ENCODE data around the gene SLC39A2. TPM values are rescaled to one million over a fixed set of nuclear protein-coding genes. Genes with fewer than 3 reads are reported as not detected.

SLC39A2 gene
- total RNA-seq, 4 donors from 2014 or later = 8.6 to 23.2 (median 14.9) TPM

DNA sequence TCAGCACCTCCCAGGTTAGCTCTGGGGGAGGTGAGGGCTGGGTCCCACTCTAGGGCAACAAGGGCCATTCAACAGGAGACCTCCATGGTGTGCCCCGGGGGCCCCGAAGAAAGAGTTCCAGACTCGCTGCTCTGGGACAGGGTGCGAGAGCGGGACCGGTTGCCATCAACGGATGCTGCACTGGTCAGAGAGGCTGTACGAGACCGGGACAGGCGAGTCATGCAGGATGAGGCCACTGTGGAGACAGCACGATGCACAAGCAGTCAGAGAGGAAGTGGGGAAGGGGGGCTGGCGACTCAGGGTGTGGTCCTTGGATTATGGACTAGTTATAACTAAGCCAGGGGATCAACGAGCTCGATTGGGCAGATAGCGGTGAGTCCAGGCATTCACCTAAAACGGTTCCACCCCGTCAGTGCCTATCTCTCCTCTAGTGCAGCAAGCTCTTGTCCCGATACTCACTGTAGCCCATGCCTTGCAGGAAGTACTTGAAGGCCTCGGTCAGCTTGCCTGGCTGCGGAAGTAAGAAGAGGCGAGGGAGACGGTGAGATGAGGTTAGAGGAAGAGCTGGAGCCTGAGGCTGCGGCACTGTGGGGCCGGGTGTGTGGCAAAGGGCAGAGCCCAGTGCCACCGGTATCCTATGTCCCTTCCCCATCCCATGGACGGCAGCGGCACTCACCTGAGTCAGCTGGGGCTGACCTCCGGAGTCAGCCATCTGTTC, 18.6 kb downstream of the SLC39A2 start:
- H3K9me3 ChIP-seq = no peaks in the 10 kb centered on the region
- DNase-seq = no peak
- H3K4me3 ChIP-seq = no peak overlapping the region
- peaks cover 0 to 45% (median 2%) of the 10 kb centered on the region in 3 donors for H3K4me1 ChIP-seq
- no peaks in the 10 kb centered on the region for H3K27me3 ChIP-seq
- H3K36me3 ChIP-seq = peaks cover 16 to 60% (median 23%) of the 10 kb centered on the region in 3 donors
- TF ChIP-seq, protein P1, sequence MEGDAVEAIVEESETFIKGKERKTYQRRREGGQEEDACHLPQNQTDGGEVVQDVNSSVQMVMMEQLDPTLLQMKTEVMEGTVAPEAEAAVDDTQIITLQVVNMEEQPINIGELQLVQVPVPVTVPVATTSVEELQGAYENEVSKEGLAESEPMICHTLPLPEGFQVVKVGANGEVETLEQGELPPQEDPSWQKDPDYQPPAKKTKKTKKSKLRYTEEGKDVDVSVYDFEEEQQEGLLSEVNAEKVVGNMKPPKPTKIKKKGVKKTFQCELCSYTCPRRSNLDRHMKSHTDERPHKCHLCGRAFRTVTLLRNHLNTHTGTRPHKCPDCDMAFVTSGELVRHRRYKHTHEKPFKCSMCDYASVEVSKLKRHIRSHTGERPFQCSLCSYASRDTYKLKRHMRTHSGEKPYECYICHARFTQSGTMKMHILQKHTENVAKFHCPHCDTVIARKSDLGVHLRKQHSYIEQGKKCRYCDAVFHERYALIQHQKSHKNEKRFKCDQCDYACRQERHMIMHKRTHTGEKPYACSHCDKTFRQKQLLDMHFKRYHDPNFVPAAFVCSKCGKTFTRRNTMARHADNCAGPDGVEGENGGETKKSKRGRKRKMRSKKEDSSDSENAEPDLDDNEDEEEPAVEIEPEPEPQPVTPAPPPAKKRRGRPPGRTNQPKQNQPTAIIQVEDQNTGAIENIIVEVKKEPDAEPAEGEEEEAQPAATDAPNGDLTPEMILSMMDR (IDR thresholded peaks at IDR 0.05) = no peak
- no peak for TF ChIP-seq POLR2A (IDR thresholded peaks at IDR 0.05)
- 64 to 70% methylated on average over 18 to 24 of the region's 28 CpGs for WGBS, 2 donors
- no peak overlapping the region for H3K27ac ChIP-seq
- intact Hi-C loops (cut with DNase I) = loop anchor here (10.0 kb wide), 1 partner anchor 77 kb away; the partner anchor contains the start of gene ZNF219

DNA sequence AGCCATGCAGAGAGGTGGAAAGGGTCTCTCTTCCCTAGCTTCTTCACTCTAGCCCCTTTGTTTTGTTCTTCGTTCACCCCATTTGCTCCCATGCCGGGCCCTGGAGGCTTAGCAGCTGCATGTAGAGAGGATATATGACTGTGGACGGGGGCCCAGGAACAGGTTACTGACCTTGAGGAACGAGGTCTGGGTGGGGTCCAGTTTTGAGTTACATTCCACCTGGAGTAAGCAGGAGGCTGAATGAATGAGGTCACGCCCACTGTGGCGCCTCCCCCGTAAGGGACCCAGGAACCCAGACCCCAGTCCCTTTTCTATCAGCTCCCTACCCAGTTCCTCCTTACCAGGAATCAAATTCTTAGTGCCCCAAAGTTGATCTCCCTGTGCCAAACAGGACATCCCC, 19.2 kb downstream of the SLC39A2 start:
- WGBS, 2 donors = 62 to 78% methylated on average over 6 to 7 of the region's 7 CpGs
- DNase-seq = no peak
- TF ChIP-seq, protein P1 (IDR thresholded peaks at IDR 0.05) = no peak
- TF ChIP-seq POLR2A (IDR thresholded peaks at IDR 0.05) = no peak
- no peak overlapping the region for H3K4me3 ChIP-seq
- intact Hi-C loops (cut with DNase I) = loop anchor here (10.0 kb wide), 1 partner anchor 77 kb away; the partner anchor contains the start of gene ZNF219
- peaks cover 4 to 51% (median 8%) of the 10 kb centered on the region in 3 donors for H3K4me1 ChIP-seq
- peaks cover 16 to 60% (median 23%) of the 10 kb centered on the region in 3 donors for H3K36me3 ChIP-seq
- no peaks in the 10 kb centered on the region for H3K9me3 ChIP-seq
- H3K27me3 ChIP-seq = no peaks in the 10 kb centered on the region
- H3K27ac ChIP-seq = no peak overlapping the region

DNA sequence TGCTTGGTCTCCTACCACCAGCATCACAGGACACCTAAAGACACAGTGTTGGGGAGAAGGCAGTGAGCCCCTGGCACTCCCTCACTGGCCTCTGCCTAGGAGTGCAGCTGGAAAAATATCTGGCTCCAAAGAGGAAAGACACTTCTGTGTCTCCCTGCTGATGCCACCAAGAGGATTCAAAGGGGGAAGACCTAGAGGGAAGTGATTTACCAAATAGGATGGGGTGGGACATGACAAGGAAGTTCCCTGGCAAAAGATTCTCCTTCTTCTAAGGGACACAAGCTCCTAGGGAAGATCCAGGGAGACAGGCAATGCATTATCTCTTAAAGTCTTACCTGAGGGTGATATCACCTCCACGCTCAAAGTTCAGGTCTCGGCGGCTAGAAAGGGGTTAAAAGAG, 19.7 kb downstream of the SLC39A2 start:
- 92 to 100% methylated on average over 3 of the region's 3 CpGs for WGBS, 2 donors
- no peaks in the 10 kb centered on the region for H3K27me3 ChIP-seq
- H3K27ac ChIP-seq = no peak overlapping the region
- intact Hi-C loops (cut with DNase I) = loop anchor here (10.0 kb wide), 1 partner anchor 76 kb away; the partner anchor contains the start of gene ZNF219
- H3K36me3 ChIP-seq = peaks cover 16 to 60% (median 23%) of the 10 kb centered on the region in 3 donors
- peaks cover 9 to 56% (median 13%) of the 10 kb centered on the region in 3 donors for H3K4me1 ChIP-seq
- H3K9me3 ChIP-seq = no peaks in the 10 kb centered on the region
- TF ChIP-seq, protein P1 (IDR thresholded peaks at IDR 0.05) = no peak
- TF ChIP-seq POLR2A (IDR thresholded peaks at IDR 0.05) = no peak
- no peak for DNase-seq
- H3K4me3 ChIP-seq = no peak overlapping the region

DNA sequence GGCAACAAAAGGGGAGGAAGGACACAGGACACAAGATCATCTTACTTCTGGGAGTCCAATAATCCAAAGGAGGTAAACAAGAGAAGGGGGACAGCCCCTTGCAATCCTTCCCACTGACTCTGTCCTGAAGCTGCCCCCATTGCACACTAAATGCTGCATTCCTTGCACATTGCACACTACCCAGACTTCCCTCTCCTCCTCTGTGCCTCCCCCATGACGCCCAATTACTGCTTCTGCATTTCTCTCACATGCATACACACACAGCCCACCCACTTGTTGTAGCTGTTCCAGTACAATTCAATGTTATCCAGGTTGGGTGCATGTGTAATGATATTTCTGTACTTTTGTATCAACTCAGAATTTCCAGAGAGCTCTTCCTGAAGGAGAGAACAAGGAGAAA, 20.3 kb downstream of the SLC39A2 start:
- peaks cover 16 to 60% (median 23%) of the 10 kb centered on the region in 3 donors for H3K36me3 ChIP-seq
- no peak overlapping the region for H3K4me3 ChIP-seq
- intact Hi-C loops (cut with DNase I) = loop anchor here (10.0 kb wide), 1 partner anchor 75 kb away; the partner anchor contains the start of gene ZNF219
- H3K9me3 ChIP-seq = no peaks in the 10 kb centered on the region
- TF ChIP-seq, protein P1 (IDR thresholded peaks at IDR 0.05) = no peak
- no peak for TF ChIP-seq POLR2A (IDR thresholded peaks at IDR 0.05)
- 56 to 62% methylated on average over 1 of the region's 1 CpG for WGBS, 2 donors
- no peak for DNase-seq
- no peaks in the 10 kb centered on the region for H3K27me3 ChIP-seq
- H3K4me1 ChIP-seq = peaks cover 12 to 60% (median 16%) of the 10 kb centered on the region in 3 donors
- H3K27ac ChIP-seq = peak overlapping the region in 1 of 4 donors; percentile 2

DNA sequence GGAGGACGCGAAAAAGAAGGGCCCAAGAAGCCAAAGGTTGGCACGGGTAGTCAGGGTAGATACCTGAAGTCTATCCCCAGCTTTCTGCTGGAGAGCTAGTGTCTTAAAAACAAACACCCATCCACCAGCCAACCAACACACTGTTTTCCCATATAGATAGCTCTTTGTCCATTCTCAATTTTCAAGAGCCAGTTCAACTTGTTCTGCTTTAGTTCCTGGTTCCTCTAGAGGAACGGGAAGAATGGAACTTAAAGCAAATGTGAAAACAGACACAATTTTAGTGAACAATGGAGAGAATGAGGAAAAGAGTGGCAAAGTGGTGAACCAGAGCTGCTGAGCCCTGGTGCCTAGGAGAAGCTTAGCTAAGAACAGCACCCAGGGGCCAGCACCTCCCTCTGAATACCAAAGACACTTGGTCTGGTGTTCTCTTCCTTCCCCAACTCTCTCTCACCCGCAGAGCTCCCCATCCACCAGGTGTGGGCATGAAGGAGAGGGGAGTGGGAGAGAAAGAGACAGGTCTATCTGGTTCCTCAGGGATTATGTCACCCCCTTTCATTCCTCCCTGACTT, 22.0 kb downstream of the SLC39A2 start:
- no peaks in the 10 kb centered on the region for H3K27me3 ChIP-seq
- H3K4me1 ChIP-seq = peaks cover 12 to 66% (median 19%) of the 10 kb centered on the region in 3 donors
- no peaks in the 10 kb centered on the region for H3K9me3 ChIP-seq
- no peak for DNase-seq
- H3K4me3 ChIP-seq = no peak overlapping the region
- H3K27ac ChIP-seq = peak overlapping the region; percentile 22 to 95 (median 66)
- intact Hi-C loops (cut with DNase I) = no loop called here
- H3K36me3 ChIP-seq = peaks cover 16 to 60% (median 23%) of the 10 kb centered on the region in 3 donors
- TF ChIP-seq, protein P1 (IDR thresholded peaks at IDR 0.05) = no peak
- 67 to 76% methylated on average over 5 of the region's 5 CpGs for WGBS, 2 donors
